Ovary (tissue), 9 donors: ENCODE data around the gene DDX56. TPM values are rescaled to one million over a fixed set of nuclear protein-coding genes. Genes with fewer than 3 reads are reported as not detected.

Experiments used
- DNase-seq, 5 donors: peaks; one replicate each; pipeline ENCODE4 v3.0.0-alpha.2; 2019 to 2020
- H3K27ac ChIP-seq, 2 donors: fragments of 200-600 bp; one replicate each; pipeline versions ENCODE4 v1.5.1 to v1.8.0; 2019 to 2022
- H3K27me3 ChIP-seq: fragments of 200-600 bp; one replicate; pipeline ENCODE4 v1.8.0; 2022
- H3K36me3 ChIP-seq: fragments of 200-600 bp; sonication (generic); one replicate; pipeline ENCODE4 v1.5.1; 2019
- H3K4me1 ChIP-seq: one replicate; pipeline ENCODE4 v1.8.1; 2013; ENCODE audit warnings: mild to moderate bottlenecking, moderate library complexity; ENCODE audit not compliant: insufficient read depth
- H3K4me3 ChIP-seq: fragments of 200-600 bp; sonication (generic); one replicate; pipeline ENCODE4 v1.5.1; 2017
- H3K9me3 ChIP-seq, 2 donors: fragments of 200-600 bp in 1 of 2; sonication (generic) in 1 of 2; one replicate each; pipeline versions ENCODE4 v1.5.1 to v1.8.1; 2013 to 2019; ENCODE audit warnings: mild to moderate bottlenecking in 1 of 2, moderate library complexity in 1 of 2
- CTCF ChIP-seq, 3 donors: fragments of 450-650 bp in 2 of 3; fragments of 200-600 bp in 1 of 3; IDR thresholded peaks; one replicate each; pipeline versions ENCODE4 v1.5.1 to v1.8.0; 2016 to 2022; ENCODE audit warnings: antibody characterized with exemption in 3 of 3, mild to moderate bottlenecking in 1 of 3
- EP300 ChIP-seq: sonication (generic); formaldehyde crosslinking; IDR thresholded peaks from one replicate; pipeline ENCODE4 v1.6.1; 2017; ENCODE audit warnings: antibody characterized with exemption
- POLR2A ChIP-seq: fragments of 450-650 bp; IDR thresholded peaks from one replicate; pipeline ENCODE4 v1.6.1; 2017; ENCODE audit warnings: antibody characterized with exemption, mild to moderate bottlenecking, moderate library complexity
- WGBS, 3 donors: extraction: QIAGEN DNeasy Blood & Tissue Kit in 1 of 3; methylation state at CpG; one replicate each; pipeline versions ENCODE4 v1.1.5 to v1.1.7; 2013 to 2017; 5-methylcytosine and 5-hydroxymethylcytosine counted together
- intact Hi-C, 4 donors: fragments of 100-400 bp; cut with DNase I; formaldehyde crosslinking; loops; one replicate each; pipeline versions ENCODE4 v1.11.0 to v1.15.1; 2022 to 2023
- polyA plus RNA-seq, 2 donors: library from polyadenylated mRNA; stranded (reverse); fragments of 200-250 nt in 1 of 2; fragments of 350-450 nt in 1 of 2; fragmentation: Illumina TruSeq in 1 of 2; extraction: RNeasy Lipid Tissue Mini Kit (QIAGEN cat#74804) in 1 of 2; gene quantifications; one replicate each; pipeline ENCODE4 v1.2.3, GENCODE V29; 2013 to 2014
- total RNA-seq, 7 donors: library from RNA; depleted of rRNA in 2 of 7; stranded (reverse); fragments of >200 nt in 2 of 7; fragmentation: NEBNext Ultra II Directional in 3 of 7; extraction: Animal tissue kit (Norgen Biotek cat#: 25700) in 3 of 7; gene quantifications; one replicate each; pipeline versions ENCODE4 v1.1.0 to v1.2.4, GENCODE V29; 2016 to 2023
- donor health status: DM: no; HTN: no; CAD: no; lungs with moderate emphysema.
- donor health status: DM: no; HTN: no; CAD: no.
- donor health status: Bipolar disorder and iron deficiency.
- donor health status: DM: yes; HTN: yes; CAD: no.
- donor health status: DM: no; HTN: no; CAD: no.
- donor health status: DM: yes; HTN: yes; CAD: no.

DDX56 gene
- total and polyA plus RNA-seq, 9 donors, result 33.6 to 78.4 (median 51.5) TPM

- H3K9me3 ChIP-seq, result no peaks in the 10 kb centered on the region
- no peaks in the 10 kb centered on the region for H3K4me1 ChIP-seq
- H3K4me3 ChIP-seq, result no peak overlapping the region
- no peaks in the 10 kb centered on the region for H3K27me3 ChIP-seq
- intact Hi-C loops, result no loop called here
- 87 to 91% (median 91%) methylated on average over 8 of the region's 8 CpGs for WGBS, 3 donors
- TF ChIP-seq POLR2A (no peak), EP300 (no peak), CTCF (IDR thresholded peaks at IDR 0.05) (no peak)
- no peaks in the 10 kb centered on the region for H3K36me3 ChIP-seq
- H3K27ac ChIP-seq, result no peak overlapping the region
- no peak for DNase-seq
Observed at GRCh38 chr7:44517175-44517574, 56.5 kb downstream of the DDX56 start.

Other genes with a start within 250 kb of the DDX56 start
- gene CAMK2B, start 248.3 kb downstream of the DDX56 start, total RNA-seq, result 1 to 10 TPM in 1 of 7 donors, under 1 TPM in 4, not detected in 2; 0.24 to 1.4 (median 0.45) TPM
- under 1 TPM; 0.22 to 0.48 TPM for gene CAMK2B, start 248.3 kb downstream of the DDX56 start, polyA plus RNA-seq
- gene NUDCD3, start 83.2 kb downstream of the DDX56 start, total RNA-seq, result 100 to 1,000 TPM in 5 of 7 donors, 10 to 100 TPM in 2; 32.1 to 117 (median 102) TPM
- 100 to 1,000 TPM in 1 of 2 donors, 10 to 100 TPM in 1; 35.4 to 111 TPM for gene NUDCD3, start 83.2 kb downstream of the DDX56 start, polyA plus RNA-seq
- under 1 TPM; 0.05 to 0.28 (median 0.24) TPM for gene NPC1L1, start 32.6 kb downstream of the DDX56 start, total RNA-seq
- gene NPC1L1, start 32.6 kb downstream of the DDX56 start, polyA plus RNA-seq, result under 1 TPM; 0.18 to 0.22 TPM
- 100 to 1,000 TPM in 2 of 7 donors, 10 to 100 TPM in 5; 74.9 to 155 (median 95.9) TPM for gene TMED4, start 8.3 kb upstream of the DDX56 start, total RNA-seq
- gene TMED4, start 8.3 kb upstream of the DDX56 start, polyA plus RNA-seq, result 100 to 1,000 TPM in 1 of 2 donors, 10 to 100 TPM in 1; 79.3 to 106 TPM
- gene OGDH, start 32.7 kb upstream of the DDX56 start, total RNA-seq, result 10 to 100 TPM; 25.9 to 84.6 (median 59.3) TPM
- 10 to 100 TPM; 24.4 to 49.2 TPM for gene OGDH, start 32.7 kb upstream of the DDX56 start, polyA plus RNA-seq
- 10 to 100 TPM; 20.0 to 85.5 (median 69.4) TPM for gene ZMIZ2, start 174.9 kb upstream of the DDX56 start, total RNA-seq
- 10 to 100 TPM; 12.7 to 36.8 TPM for gene ZMIZ2, start 174.9 kb upstream of the DDX56 start, polyA plus RNA-seq
- 1,000 to 10,000 TPM in 1 of 7 donors, 100 to 1,000 TPM in 6; 644 to 1,200 (median 790) TPM for gene PPIA, start 222.8 kb upstream of the DDX56 start, total RNA-seq
- gene PPIA, start 222.8 kb upstream of the DDX56 start, polyA plus RNA-seq, result 1,000 to 10,000 TPM; 1,452 to 2,091 TPM